ENCODE results near the gene PTH1R. TPM values are rescaled to one million over a fixed set of nuclear protein-coding genes. Genes with fewer than 3 reads are reported as not detected.

Gene PTH1R
- 1 to 10 TPM; 2.6 to 4.0 (median 3.5) TPM for total RNA-seq
- 10 to 100 TPM in 2 of 3 donors, 1 to 10 TPM in 1; 8.4 to 22.4 (median 20.9) TPM for polyA plus RNA-seq
- long read RNA-seq, donor 1, result 0 reads
- long read RNA-seq, donor 2, result 0 reads
- long read RNA-seq, donor 3, result 0 reads
- long read RNA-seq, donor 4, result 0 reads
- long read RNA-seq, donor 5, partial matches to known transcripts, result 5 of 5 reads
- long read RNA-seq, donor 5, other reads (novel, unspliced or antisense), result 0 of 5 reads
- long read RNA-seq, donor 6, result 0 reads
- long read RNA-seq, donor 7, partial matches to known transcripts, result 0 of 3 reads
- long read RNA-seq, donor 7, other reads (novel, unspliced or antisense), result 0 of 3 reads
- long read RNA-seq, donor 8, result 0 reads
- long read RNA-seq, donor 9, result 0 reads
- long read RNA-seq, donor 10, result 0 reads

GRCh38 chr3:46877406-46878125, at the start of gene PTH1R:
PTH1R (plus strand) TSS chr3:46877721; CDS start chr3:46883560, 5,839 bp downstream.
- Histone ChIP-seq H3K27ac (no peak within 1 kb of the TSS), H3K4me1 (peaks cover 15 to 43% (median 24%) of the 10 kb centered on the region in 4 donors), H3K9me3 (no peaks in the 10 kb centered on the region), H3K36me3 (no peaks in the 10 kb centered on the region), H3K4me3 (no peak within 1 kb of the TSS), H3K27me3 (peaks cover 0 to 35% (median 20%) of the 10 kb centered on the region in 3 donors)
- no peak for DNase-seq
- TF ChIP-seq, protein P1, sequence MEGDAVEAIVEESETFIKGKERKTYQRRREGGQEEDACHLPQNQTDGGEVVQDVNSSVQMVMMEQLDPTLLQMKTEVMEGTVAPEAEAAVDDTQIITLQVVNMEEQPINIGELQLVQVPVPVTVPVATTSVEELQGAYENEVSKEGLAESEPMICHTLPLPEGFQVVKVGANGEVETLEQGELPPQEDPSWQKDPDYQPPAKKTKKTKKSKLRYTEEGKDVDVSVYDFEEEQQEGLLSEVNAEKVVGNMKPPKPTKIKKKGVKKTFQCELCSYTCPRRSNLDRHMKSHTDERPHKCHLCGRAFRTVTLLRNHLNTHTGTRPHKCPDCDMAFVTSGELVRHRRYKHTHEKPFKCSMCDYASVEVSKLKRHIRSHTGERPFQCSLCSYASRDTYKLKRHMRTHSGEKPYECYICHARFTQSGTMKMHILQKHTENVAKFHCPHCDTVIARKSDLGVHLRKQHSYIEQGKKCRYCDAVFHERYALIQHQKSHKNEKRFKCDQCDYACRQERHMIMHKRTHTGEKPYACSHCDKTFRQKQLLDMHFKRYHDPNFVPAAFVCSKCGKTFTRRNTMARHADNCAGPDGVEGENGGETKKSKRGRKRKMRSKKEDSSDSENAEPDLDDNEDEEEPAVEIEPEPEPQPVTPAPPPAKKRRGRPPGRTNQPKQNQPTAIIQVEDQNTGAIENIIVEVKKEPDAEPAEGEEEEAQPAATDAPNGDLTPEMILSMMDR (IDR thresholded peaks at IDR 0.05), result no peak
- TF ChIP-seq POLR2AphosphoS5 (IDR thresholded peaks at IDR 0.05), result no peak
- TF ChIP-seq POLR2A (IDR thresholded peaks at IDR 0.05), result no peak
- no peak for TF ChIP-seq EP300 (IDR thresholded peaks at IDR 0.05)
- 82 to 92% (median 82%) methylated on average over 4 to 7 of the region's 7 CpGs for WGBS, 5 donors
- intact Hi-C loops (cut with DNase I; ENCODE audit: low total_unique reads), result no loop called here

DNA sequence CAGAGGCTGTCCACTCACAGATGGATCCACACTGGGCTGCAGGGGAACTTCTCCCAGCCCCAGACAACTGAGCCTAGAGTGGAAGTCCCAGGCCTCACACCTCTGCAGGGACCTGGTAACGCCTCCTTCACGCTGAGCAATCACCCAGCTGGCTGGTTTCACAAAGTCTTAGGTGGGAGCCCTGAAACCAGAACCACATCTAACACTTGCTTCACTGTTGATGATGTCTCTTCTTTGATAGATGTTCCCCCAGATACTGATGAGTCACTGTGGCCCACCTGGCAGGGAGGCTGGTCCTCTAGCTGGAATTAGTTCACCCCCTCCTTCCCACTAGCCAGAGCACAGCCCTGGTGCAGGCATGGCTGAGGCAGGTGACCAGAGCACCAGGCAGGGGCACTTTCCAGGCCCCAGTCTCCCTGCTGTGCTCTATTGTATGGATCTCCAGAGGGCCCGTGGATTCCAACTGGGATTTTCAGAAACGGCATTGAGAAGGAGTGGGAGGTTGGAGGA, 47.8 kb upstream of the PTH1R start:
- no peak for DNase-seq
- no peak overlapping the region for H3K27ac ChIP-seq
- WGBS, 5 donors, result 58 to 80% (median 70%) methylated on average over 4 of the region's 4 CpGs
- no peaks in the 10 kb centered on the region for H3K36me3 ChIP-seq
- intact Hi-C loops (cut with DNase I; ENCODE audit: low total_unique reads), result no loop called here
- TF ChIP-seq, protein P1 (IDR thresholded peaks at IDR 0.05), result no peak
- TF ChIP-seq POLR2A (IDR thresholded peaks at IDR 0.05) (no peak), POLR2AphosphoS5 (IDR thresholded peaks at IDR 0.05) (no peak), EP300 (IDR thresholded peaks at IDR 0.05) (no peak)
- no peaks in the 10 kb centered on the region for H3K4me1 ChIP-seq
- H3K9me3 ChIP-seq, result no peaks in the 10 kb centered on the region
- no peaks in the 10 kb centered on the region for H3K27me3 ChIP-seq
- no peak overlapping the region for H3K4me3 ChIP-seq

DNA sequence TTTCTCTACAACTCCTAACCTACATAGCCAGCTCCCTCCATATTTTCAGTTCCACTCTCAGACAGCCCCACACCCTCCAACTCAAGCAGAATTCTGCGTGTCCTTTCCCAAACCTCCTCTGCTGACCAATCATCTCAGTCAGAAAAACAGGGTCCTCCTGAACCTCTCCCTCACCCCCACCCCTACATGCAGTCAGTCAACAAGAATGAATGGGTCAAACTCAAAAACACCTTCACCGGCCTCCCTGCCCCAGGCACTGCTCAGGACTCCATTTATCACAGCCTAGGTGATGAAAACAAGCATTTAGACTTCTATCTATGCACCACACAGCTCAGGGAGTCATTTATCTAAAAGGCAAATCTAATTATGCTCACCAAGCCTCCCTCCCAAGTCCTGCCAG, 46.7 kb upstream of the PTH1R start:
- no peak for DNase-seq
- no peak overlapping the region for H3K27ac ChIP-seq
- H3K27me3 ChIP-seq, result no peaks in the 10 kb centered on the region
- no peak for TF ChIP-seq POLR2A (IDR thresholded peaks at IDR 0.05)
- TF ChIP-seq, protein P1 (IDR thresholded peaks at IDR 0.05), result no peak
- TF ChIP-seq EP300 (IDR thresholded peaks at IDR 0.05), result no peak
- no peak for TF ChIP-seq POLR2AphosphoS5 (IDR thresholded peaks at IDR 0.05)
- H3K4me1 ChIP-seq, result no peaks in the 10 kb centered on the region
- 68 to 88% (median 82%) methylated on average over 2 of the region's 2 CpGs for WGBS, 5 donors
- no peak overlapping the region for H3K4me3 ChIP-seq
- H3K9me3 ChIP-seq, result no peaks in the 10 kb centered on the region
- intact Hi-C loops (cut with DNase I; ENCODE audit: low total_unique reads), result no loop called here
- no peaks in the 10 kb centered on the region for H3K36me3 ChIP-seq

- WGBS, 5 donors, result 79 to 94% (median 81%) methylated on average over 3 of the region's 3 CpGs
- Histone ChIP-seq H3K4me3 (no peak overlapping the region), H3K9me3 (no peaks in the 10 kb centered on the region), H3K36me3 (no peaks in the 10 kb centered on the region), H3K27ac (no peak overlapping the region), H3K27me3 (no peaks in the 10 kb centered on the region), H3K4me1 (no peaks in the 10 kb centered on the region)
- TF ChIP-seq POLR2AphosphoS5 (IDR thresholded peaks at IDR 0.05) (no peak), POLR2A (IDR thresholded peaks at IDR 0.05) (no peak), EP300 (IDR thresholded peaks at IDR 0.05) (no peak)
- TF ChIP-seq, protein P1 (IDR thresholded peaks at IDR 0.05), result no peak
- intact Hi-C loops (cut with DNase I; ENCODE audit: low total_unique reads), result no loop called here
- DNase-seq, result no peak
Measured at GRCh38 chr3:46831316-46831715, 46.2 kb upstream of the PTH1R start.

All from stomach (tissue), 19 donors.